HEK293 (cell line): Measurements from ENCODE around the gene CEP41.

Experiments used
- IKZF3 ChIP-seq: fragments of 450-650 bp; IDR thresholded peaks from 2 replicates; pipeline ENCODE4 v1.5.0; 2018; ENCODE audit warnings: missing biosample characterization, mild to moderate bottlenecking, missing genetic modification characterization, moderate library complexity
- ZNF157 ChIP-seq: fragments of 450-650 bp; formaldehyde crosslinking; IDR thresholded peaks from 2 replicates; pipeline ENCODE4 v1.5.1; 2016; ENCODE audit warnings: missing biosample characterization, missing genetic modification characterization
- ZNF558 ChIP-seq: fragments of 450-650 bp; formaldehyde crosslinking; IDR thresholded peaks from 2 replicates; pipeline ENCODE4 v1.5.1; 2016; ENCODE audit warnings: missing biosample characterization, missing genetic modification characterization
- ZNF610 ChIP-seq: fragments of 450-650 bp; formaldehyde crosslinking; IDR thresholded peaks from 2 replicates; pipeline ENCODE4 v1.5.1; 2016; ENCODE audit warnings: missing biosample characterization, missing genetic modification characterization, borderline replicate concordance
- ZSCAN30 ChIP-seq: fragments of 450-650 bp; IDR thresholded peaks from 2 replicates; pipeline ENCODE4 v1.5.1; 2018; ENCODE audit warnings: missing biosample characterization, mild to moderate bottlenecking, missing genetic modification characterization, moderate library complexity

DNA sequence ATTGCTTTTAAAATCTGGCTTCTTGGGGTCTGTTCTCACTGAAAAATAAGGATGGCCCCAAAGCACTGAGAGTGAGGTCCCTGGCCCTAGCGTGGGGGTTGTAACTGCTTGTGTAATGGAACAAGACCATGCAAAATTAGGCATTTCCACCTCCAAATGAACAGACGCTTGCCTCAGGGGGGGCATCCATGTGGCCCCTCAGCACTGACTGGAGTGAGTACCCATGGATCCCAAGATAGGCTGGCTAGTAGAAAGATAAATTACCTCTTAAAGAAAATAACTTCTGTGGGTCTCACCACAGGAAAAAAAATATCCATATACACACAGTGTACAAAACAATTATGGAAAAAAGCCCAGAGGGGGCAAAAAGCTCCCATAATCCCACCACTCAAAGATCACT, 75.7 kb downstream of the CEP41 start:
- TF ChIP-seq IKZF3 (tag by site-specific recombination) (no peak), ZNF558 (no peak), ZNF610 (tag by site-specific recombination) (no peak), ZNF157 (tag by site-specific recombination) (no peak), ZSCAN30 (no peak)
